Keratinocyte (primary cell): ENCODE data around the gene ZFPM1.

Experiments
- CTCF ChIP-seq, 3 experiments: IDR thresholded peaks in 1 of 3; conservative IDR thresholded peaks in 1 of 3; optimal IDR thresholded peaks in 1 of 3; 2 replicates in 2 of 3; 3 replicates in 1 of 3; pipeline versions ENCODE3 to v1.5.1; 2011; ENCODE audit warnings: low read length in 3 of 3, mild to moderate bottlenecking in 3 of 3, moderate library complexity in 2 of 3, control low read depth in 1 of 3, inconsistent platforms in 1 of 3; ENCODE audit not compliant: insufficient read depth in 2 of 3; ENCODE audit errors: extremely low read depth in 1 of 3
- EZH2 ChIP-seq: IDR thresholded peaks from one replicate; pipeline ENCODE4 v1.6.1; 2012; ENCODE audit warnings: inconsistent platforms, mild to moderate bottlenecking, low read length, moderate library complexity

- TF ChIP-seq CTCF (optimal IDR thresholded peaks at IDR 0.05 in 1 of 3, IDR thresholded peaks at IDR 0.05 in 1 of 3, conservative IDR thresholded peaks at IDR 0.05 in 1 of 3; ENCODE audit: extremely low read depth in 1 of 3, insufficient read depth in 2 of 3, low read length in 3 of 3): no peak
- no peak for TF ChIP-seq EZH2
Measured at GRCh38 chr16:88472069-88472468, 19.0 kb downstream of the ZFPM1 start.
